ENCODE data around the gene HAUS3.

HAUS3 gene, protein sequence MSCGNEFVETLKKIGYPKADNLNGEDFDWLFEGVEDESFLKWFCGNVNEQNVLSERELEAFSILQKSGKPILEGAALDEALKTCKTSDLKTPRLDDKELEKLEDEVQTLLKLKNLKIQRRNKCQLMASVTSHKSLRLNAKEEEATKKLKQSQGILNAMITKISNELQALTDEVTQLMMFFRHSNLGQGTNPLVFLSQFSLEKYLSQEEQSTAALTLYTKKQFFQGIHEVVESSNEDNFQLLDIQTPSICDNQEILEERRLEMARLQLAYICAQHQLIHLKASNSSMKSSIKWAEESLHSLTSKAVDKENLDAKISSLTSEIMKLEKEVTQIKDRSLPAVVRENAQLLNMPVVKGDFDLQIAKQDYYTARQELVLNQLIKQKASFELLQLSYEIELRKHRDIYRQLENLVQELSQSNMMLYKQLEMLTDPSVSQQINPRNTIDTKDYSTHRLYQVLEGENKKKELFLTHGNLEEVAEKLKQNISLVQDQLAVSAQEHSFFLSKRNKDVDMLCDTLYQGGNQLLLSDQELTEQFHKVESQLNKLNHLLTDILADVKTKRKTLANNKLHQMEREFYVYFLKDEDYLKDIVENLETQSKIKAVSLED

DNA sequence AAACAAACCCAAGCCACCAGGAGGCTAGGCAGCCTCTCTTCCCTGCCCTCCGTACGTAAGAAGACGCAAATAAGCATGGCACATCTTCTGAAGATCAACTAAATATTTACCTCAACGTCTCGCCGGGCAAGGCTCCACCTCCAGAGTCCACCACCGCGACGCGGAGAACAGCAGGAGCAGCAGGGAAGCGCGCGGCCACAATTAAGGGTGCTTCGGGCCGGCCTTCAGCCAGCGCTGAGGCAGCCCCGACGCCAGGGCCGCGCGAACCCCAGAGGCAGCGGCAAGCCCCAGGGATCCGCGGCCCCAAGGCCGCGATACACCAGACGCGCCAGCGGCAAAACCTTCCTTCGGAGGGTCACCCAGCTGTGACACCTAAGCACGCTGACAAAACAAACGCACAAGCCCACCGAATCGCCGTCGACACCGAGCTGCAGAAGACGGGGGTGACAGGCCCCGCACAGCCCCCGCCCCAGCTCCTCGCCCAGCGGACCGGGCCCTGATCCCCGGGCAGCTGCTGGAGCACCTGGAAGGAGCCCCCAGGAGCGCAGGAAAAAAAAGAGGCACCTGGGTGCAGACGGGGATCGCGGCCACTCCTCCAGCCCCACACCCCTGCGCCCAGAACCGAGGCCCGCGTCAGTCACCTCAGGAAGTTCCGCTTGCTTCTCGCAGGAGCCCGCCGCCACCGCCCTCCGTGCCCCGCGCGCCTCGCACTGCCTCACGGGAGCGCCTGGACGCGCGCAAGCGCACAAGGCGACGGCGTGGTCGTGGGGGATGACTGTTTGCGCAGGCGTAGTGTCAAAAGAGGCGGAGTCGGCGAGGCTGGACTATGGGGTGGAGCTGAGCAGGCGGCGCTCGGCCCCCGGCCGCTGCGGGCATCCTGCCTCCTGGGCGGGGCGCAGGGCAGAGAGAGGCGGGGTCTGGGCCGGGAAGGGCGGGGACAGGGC, at the start of gene HAUS3, which contains the start of gene POLN:
TSS of gene HAUS3 (minus strand) at position 712 of the 944 bp plus-strand sequence. CDS start 1,175 bp downstream, outside the sequence.
TSS of gene POLN (minus strand) at position 712 of the 944 bp plus-strand sequence. CDS start 12,890 bp downstream, outside the sequence.
- peak; percentile 99 for DNase-seq (ENCODE audit: low spot score)

DNA sequence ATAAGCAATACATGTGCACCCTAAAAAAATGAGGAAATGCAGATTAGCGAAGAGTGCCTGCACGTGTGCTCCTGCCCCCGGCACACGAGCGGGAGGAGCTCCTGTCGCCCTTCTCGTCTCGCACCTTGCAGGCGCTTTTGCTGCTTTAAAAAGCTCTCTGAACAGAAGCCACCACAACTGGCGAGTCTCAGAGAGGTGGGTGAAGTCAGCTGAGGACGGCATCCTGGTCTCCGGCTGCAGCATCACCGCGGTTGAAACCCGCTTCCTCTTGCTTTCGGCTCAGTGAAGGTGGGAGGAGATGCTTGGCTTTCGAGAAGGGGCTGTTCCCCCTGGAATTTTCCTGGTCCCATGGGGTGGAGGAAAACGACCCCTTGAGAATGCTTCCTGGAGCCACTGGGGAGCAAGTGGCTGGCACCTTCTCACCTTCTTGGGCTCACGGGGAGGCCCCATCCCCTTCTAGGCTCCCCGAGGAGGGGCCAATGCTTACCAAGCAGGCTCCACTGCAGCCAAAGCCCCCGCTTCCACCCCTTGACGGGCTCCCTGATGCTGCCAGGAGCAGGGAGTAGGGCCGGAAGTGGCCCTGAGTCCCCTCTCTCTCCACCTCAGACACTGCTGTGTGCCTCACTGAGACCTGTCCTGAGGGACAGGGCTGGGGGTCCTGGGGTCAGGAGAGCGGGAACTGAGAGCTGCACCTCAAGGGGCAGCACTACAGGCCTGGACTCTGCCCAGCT, 49.2 kb upstream of the HAUS3 start:
- peak; percentile 14 for DNase-seq (ENCODE audit: low spot score)

DNA sequence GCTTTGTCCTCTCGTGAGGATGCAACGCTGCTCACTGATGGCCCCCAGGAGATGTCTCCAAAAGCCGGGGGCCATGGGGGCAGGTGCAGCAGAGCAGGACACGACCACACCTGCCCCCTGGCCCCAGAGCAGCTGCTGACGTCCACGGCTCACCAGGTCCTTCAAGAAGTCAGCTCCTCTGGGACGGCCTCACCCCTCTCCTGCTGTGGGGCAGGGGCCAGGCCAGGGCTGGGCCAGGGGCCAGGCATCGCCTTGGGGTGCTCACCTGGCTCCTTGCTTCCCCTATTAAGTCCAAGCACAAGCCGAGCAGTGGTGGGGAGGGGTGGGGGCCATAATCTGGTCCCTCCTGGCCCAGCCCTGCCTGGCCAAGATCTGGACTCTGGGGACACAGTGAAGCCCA, 48.6 kb upstream of the HAUS3 start:
- DNase-seq (ENCODE audit: low spot score): no peak

DNA sequence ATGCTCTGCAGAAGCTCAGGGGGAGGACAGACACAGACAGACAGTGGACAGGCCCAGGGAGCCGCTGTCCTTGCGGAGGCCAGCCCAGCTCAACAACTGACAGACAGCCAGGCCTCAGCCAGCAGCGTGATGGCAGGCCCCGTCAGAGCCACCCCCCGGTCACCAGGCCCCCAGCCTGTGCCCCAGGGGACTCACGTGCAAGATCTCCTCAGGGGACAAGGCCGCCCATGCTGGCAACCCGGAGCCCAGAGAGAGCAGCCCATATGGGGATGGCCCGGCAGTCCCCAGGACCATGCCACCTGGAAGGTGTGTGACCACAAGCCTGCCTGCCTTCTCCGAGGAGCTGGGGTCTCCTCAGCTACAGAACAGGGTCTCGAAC, 48.0 kb upstream of the HAUS3 start:
- no peak for DNase-seq (ENCODE audit: low spot score)

DNA sequence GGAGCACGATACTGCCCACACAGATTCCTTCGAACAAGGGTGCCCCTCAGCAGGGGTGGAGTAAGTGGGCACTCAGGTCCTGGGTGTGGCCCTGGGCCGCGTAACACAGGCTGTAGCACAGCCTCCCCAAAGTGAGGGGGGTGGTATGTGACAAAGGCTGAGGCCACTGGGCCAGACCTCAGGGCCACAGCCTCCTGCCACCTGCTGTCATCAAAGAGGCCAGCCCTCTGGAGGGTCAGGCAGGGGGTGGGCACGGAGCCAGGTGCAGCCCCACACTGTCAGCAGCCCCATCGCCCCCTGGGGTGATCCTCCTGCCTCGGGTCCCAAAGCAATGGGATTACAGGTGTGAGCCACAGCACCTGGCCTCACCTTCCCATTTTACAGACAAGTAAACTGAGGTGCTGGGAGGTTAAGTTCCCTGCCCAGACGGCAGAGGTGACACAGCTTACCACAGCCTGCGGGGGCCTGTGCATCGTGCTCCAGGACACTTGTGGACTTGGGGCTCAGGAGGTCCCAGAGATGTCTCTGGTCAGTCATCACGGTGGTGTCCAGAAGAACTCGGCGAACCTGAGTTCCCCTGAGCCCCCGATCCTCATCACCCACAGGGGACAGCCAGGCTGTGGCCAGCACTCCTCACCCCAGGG, 47.5 kb upstream of the HAUS3 start:
- no peak for DNase-seq (ENCODE audit: low spot score)

DNA sequence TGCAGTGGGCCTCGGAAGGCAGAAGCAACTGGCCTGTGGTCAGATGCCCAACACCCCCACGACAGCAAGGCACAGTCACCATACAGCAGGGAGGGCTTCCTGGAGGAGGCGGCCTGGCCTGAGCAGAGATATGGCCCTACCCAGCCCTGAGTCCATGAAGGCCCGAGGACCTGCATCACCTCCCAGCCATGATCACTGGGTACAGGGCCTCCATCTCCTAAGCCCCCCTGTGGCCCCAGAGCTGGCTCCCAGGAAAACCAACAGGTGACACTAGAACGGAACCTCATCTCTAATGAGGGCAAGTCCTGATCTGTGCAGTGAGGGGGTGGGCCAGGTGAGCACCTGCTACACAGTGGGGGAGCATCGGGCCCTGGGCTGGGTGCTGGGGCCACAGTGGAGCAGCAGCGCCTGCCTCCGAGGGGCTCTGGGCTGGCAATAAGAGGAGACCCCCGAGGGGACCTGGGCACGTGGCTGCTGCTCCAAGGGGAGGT, 46.2 kb upstream of the HAUS3 start:
- no peak for DNase-seq (ENCODE audit: low spot score)

DNA sequence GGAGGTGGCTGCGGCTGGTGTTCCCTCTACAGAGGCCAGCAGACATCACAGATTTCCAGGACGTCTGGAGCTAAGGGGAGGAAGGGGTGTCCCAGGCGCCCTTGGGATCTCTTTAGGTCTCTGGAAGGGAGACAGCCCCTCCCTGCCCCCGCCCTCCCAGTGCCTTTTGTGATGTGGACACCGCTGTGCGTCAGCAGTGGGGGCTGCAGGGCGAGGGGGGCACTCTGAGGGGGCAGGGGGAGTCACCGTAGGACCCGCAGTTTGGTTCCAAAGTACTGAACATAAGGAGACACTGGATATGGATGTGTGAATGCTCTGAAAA, 45.6 kb upstream of the HAUS3 start:
- no peak for DNase-seq (ENCODE audit: low spot score)

DNA sequence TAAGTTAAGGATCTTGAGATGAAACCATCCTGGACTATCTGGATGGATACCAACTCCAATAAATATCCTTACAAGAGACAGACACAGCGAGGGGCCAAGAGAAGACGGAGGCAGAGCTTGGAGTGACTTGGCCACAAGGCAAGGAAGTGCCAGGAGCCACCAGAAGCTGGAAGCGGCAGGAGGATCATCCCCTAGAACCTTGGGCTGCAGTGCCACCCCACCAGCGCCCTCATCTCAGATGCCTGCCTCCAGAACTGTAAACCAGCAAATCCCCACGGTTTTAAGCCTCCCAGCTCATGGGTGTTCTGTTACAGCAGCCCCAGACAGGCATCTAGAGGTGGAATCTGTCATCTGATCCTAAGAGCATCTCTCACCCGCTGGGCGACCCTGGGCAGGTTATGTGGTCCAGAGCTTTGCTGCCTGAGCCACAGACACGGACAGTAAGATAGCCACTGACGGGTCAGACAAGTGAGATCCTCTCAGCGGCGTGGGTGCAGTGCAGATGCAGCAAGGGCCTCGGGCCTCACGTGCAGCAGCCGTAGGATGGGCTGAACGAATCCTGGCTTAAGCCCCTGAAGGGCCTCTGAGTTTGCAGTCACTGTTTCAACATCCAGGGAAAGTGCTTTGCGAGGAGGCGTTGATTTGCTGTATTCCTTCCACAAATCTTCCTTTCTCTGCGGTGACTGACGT, 45.1 kb upstream of the HAUS3 start:
- no peak for DNase-seq (ENCODE audit: low spot score)

DNA sequence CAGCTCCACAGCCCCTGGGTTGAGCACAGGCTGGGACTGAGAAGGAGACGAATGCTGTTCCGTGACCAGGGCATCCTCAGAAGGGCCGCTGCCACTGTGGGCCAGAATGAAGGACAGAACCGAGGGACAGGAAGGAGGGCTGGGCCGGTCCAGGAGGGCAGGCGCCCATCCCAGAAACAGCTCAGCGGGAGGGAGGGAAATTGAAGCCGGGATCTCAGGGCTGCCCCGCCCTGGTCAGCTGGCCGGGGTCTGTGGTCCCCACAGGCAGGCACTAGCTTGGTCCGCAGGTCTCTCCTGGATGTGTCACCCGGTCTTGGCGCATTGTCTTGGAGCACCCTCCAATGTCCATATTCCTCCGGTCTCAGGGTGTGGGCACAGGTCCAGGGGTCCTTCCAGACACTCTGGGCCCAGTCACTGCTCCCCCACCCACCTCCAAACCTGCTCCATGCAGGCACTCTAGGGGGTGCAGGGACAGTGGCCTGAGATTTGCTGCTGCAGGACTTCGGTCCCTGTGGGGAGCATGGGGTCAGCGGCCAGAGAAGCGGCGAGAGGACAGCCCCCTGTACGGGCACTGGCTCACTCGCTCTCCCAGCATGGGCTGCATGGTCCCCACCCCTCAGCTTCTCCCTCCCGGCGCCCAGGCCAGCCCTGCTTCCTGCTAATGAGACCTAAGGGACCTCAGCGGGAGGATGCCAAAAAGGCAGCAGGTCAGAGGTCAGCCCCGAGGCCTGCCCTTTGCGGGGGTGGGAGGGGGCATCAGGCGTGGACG, 43.9 kb upstream of the HAUS3 start:
- DNase-seq (ENCODE audit: low spot score): no peak

DNA sequence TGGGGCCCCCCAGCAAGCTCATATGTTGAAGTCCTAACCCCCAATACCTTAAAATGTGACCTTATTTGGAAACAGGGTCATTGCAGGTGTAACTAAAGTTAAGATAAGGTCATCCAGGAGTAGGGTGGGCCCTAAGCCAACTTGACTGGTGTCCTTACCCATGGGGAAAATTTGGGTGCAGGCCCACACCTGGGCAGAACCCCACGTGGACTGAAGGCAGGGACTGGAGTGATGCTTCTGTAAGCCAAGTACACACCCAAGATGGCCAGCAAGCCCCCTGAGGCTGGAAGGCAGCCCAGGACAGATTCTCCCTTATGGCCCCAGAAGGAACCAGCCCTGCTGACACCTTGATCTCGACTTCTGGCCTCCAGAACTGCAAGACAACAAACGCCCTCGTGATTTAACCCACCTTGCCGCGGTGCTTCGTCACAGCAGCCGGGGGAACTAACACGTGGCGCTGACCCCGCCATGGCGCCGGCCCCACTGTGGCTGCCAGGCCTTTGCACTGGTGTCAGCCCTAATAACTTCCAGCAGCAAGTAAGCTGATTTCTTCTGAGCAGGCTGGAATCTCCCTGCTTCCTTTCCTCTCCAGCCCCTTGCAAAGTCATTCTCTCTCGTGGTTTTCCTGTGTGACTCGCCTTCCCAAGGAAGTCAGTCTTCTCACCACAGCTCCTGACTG, 43.2 kb upstream of the HAUS3 start:
- DNase-seq (ENCODE audit: low spot score): no peak

DNA sequence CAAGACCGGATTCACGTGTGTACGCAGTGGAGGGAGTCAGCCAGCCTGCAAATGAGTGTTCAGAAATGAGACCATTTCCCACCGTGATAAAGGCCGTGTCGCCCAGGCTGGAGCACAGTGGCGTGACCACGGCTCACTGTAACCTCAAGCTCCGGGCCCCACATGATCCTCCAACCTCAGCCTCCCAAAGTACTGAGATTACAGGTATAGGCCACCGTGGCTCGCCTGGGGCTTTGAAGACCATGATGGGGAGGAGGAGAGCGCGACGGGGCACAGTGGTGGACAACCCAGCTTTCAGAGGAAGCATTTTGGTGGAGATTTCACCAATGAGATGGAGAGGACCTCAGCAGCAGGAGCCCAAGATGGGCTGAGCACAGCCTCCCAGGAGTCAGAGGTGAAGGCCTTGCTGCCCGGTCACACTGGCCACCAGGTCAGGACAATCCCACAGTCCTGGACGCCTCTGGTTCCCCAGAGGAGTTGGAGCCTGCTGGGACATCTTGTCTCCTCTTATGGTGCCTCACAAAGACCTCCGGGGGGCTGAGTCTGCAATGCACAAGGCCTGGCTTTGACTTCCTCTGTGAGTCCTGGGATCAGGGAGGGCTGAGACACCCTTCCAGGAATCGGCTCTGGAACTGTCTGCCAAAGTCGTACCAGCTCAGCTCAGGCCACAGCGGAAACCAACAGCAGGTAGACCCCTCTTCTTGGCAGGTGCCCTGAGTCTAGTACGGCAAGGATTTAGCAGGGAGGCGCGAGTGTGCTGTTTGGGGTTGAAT, 42.4 kb upstream of the HAUS3 start:
- no peak for DNase-seq (ENCODE audit: low spot score)

DNA sequence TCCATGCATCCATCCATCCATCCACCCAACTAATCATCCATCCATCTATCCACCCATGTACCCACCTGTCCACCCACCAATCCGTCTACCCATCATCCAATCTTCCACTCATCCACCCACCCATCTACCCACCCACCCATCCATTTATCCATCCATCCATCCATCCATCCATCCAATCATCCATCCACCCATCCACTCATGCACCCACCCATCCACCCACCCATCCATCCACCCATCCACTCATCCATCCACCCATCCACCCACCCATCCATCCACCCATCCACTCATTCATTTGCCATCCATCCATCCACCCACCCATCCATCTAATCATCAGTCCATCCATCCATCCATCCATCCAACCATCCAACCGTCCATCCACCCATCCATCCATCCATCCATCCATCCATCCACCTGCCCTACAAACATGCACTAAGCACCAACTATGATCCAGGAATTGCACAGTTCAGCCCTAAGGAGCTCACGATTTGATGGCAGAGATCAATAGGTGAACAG, 41.3 kb upstream of the HAUS3 start:
- no peak for DNase-seq (ENCODE audit: low spot score)

DNA sequence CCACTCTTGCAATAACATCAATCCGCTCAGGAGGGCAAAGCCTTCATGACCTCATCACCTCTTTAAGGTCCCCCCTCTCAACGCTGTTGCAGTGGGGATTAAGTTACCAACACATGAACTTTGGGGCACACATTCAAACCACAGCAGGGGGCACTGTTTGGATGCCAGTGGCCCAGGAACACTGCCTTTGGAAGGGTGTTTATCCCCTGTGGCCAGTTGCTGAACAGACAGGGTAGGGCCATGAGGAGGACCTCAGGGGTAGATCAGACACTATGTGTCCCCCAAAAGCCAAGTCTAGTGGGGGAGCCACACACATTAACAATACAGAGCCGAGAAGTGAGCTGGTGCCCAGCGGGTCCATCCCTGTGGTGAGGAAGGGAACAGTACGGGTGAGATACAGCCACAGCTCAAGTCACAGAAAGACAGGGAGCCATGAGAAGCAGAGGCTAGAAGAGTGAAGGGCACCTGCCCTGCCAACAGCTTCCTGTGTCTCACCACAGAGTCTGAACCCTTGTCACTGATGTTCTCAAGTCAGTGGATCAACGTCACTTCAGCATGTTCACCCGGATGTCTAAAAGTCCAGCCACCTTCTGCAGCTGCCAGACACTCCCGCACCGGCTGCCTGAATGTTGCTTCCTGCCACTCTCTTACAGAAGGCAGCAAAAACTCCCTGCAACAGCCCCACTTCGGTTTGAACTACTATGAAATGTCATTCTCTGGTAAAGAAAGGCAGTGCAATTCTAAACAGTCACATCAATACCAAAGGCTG, 39.8 kb upstream of the HAUS3 start:
- no peak for DNase-seq (ENCODE audit: low spot score)

DNA sequence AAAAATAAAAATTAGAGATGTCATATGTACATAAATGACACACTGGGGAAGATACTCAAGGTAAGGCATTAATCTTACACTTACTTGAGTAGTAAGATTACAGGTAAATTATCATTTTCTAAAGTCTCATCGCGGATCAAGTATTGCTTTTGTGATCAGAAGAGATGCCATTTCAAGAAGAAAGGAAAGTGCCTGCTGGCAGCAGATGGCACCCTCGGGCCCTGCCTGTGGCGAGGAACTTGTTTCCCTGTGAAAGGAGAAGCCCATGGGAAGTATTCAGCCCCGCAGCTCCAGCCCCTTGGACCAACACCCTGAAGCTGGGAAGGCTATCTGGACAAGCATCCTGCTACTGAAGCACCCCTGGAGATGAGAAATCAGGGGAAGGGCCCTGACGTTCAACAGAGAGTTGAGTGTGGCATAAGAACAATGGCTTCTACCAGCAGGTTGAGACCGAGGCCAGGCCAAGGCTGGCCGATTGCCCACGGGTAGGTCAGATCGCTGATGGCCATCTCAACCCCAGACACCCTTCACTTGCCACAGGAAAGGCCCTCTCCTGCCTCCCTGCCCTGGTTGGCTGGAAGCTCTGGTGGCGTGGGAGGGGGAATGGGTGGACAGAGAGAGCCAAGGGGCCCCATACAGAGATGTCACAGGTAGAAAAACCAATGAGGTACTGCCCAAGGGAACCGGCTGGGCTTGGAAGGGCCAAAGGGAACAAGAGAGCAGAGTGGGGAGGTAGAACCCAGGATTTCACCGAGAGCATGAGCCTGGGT, 38.8 kb upstream of the HAUS3 start:
- no peak for DNase-seq (ENCODE audit: low spot score)

DNA sequence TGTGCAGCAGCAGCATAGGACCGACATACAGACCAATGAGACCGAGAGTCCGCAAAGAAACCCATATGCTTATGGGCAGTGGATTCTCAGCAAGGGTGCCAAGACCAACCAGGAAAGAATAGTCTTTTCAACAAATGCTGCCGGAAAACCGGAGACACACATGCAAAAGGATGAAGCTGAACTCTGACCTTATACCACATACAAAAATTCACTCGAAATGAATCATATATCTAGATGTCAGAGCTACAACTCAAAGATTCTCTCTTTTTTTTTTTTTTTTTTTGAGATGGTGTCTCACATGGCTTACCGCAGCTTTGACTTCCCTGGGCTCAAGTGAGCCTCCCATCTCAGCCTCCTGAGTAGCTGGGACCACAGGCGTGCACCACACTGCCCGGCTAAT, 36.0 kb upstream of the HAUS3 start:
- no peak for DNase-seq (ENCODE audit: low spot score)

DNA sequence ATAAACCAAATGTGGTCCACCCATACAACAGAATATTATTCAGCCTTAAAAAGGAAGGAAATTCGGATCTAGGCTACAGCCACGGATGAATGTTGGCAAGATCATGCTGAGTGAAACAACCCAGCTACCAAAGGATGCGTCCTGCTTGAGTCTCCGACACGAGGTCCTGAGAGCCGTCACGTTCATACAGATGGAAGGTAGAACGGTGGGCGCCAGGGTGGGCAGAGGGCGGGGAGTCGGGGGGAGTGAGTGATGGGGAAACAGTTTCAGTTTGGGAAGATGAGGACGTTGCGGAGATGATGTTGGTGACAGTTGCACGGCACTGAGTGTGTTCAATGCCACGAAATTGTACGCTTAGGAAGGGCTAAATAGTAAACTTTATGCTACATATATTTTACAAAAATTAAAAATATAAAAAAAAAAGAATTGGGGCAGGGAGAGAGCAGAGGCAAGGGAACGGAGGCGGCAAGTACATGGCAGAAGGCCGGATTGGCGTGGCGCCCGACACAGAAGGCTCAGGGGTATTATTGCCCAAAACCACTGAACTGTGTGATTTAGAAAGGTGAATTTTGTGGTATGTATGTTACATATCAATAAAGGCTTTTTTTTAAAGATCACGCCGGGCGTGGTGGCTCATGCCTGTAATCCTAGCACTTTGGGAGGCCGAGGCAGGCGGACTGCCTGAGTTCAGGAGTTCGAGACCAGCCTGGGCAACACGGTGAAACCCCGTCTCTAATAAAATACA, 34.8 kb upstream of the HAUS3 start:
- no peak for DNase-seq (ENCODE audit: low spot score)
